ENCODE measurements around the gene FGD5. TPM values are rescaled to one million over a fixed set of nuclear protein-coding genes. Genes with fewer than 3 reads are reported as not detected.

FGD5 gene
- total and polyA plus RNA-seq, 8 donors, result 1.2 to 34.1 (median 9.0) TPM

GRCh38 chr3:14890476-14890875, 71.7 kb downstream of the FGD5 start:
- intact Hi-C loops (cut with DNase I; ENCODE audit: low total_unique reads), result no loop called here
- peaks cover 0 to 10% (median 4%) of the 10 kb centered on the region in 4 donors for H3K4me1 ChIP-seq
- no peak overlapping the region for H3K27ac ChIP-seq
- WGBS, 5 donors, result 65 to 80% (median 67%) methylated on average over 5 of the region's 5 CpGs
- H3K9me3 ChIP-seq, result no peaks in the 10 kb centered on the region
- no peak for DNase-seq
- H3K36me3 ChIP-seq, result no peaks in the 10 kb centered on the region
- H3K4me3 ChIP-seq, result no peak overlapping the region
- TF ChIP-seq EP300 (IDR thresholded peaks at IDR 0.05), result no peak
- TF ChIP-seq, protein P1, sequence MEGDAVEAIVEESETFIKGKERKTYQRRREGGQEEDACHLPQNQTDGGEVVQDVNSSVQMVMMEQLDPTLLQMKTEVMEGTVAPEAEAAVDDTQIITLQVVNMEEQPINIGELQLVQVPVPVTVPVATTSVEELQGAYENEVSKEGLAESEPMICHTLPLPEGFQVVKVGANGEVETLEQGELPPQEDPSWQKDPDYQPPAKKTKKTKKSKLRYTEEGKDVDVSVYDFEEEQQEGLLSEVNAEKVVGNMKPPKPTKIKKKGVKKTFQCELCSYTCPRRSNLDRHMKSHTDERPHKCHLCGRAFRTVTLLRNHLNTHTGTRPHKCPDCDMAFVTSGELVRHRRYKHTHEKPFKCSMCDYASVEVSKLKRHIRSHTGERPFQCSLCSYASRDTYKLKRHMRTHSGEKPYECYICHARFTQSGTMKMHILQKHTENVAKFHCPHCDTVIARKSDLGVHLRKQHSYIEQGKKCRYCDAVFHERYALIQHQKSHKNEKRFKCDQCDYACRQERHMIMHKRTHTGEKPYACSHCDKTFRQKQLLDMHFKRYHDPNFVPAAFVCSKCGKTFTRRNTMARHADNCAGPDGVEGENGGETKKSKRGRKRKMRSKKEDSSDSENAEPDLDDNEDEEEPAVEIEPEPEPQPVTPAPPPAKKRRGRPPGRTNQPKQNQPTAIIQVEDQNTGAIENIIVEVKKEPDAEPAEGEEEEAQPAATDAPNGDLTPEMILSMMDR (IDR thresholded peaks at IDR 0.05), result no peak
- TF ChIP-seq POLR2AphosphoS5 (IDR thresholded peaks at IDR 0.05), result no peak
- no peak for TF ChIP-seq POLR2A (IDR thresholded peaks at IDR 0.05)
- no peaks in the 10 kb centered on the region for H3K27me3 ChIP-seq

DNA sequence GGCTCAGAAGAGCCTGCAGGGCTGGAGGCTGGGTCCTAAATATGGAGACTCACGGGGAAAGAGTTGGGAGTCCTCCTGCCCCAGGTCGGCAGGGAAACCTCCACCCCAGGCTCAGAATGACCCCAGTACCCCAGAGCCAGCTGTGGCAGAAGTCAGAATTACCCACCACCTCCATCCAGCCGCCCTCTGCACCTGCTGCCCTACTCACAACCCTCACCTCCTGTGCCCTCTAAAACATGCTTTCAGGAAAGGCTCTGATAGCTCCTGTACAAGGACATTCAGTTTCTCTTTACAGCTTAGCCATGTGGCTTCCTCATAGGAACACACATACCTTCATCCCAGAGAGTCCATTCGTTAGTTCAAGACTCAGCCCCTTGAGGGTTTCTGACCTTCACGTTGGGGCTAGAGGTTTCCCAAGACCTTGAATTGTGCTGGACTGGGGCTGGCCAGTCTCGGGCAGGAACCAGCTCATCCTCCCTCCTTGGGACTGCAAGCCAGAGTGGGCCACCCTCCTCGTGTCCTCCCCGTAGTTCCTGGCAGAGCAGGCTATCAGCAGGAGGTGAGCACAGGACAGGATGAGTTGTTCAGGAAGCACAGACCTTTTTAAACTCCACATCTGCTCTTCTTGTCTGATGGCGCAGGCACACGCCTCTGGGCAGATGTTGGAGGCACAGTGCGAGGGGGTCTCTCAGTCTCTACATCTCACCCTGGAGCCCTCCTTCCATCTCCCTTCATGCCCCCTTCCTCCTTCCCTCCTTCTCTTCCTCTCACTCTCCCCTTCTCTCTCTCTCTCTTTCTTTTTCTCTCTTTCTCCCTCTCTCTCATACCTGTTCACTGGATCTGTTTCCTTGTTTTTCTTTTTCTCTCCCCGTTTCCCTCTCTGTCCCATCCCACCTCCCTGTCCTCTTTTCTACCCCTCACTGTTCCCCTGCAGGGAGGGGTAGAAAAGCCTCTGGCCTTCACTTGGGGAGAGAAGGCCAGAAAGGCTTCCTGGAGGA, 72.7 kb downstream of the FGD5 start:
- WGBS, 5 donors, result 77 to 83% (median 77%) methylated on average over 9 to 12 of the region's 12 CpGs
- no peak for DNase-seq
- TF ChIP-seq POLR2A (IDR thresholded peaks at IDR 0.05) (no peak), EP300 (IDR thresholded peaks at IDR 0.05) (no peak), POLR2AphosphoS5 (IDR thresholded peaks at IDR 0.05) (no peak)
- TF ChIP-seq, protein P1 (IDR thresholded peaks at IDR 0.05), result no peak
- H3K4me3 ChIP-seq, result no peak overlapping the region
- H3K4me1 ChIP-seq, result peaks cover 0 to 6% (median 0%) of the 10 kb centered on the region in 4 donors
- H3K36me3 ChIP-seq, result no peaks in the 10 kb centered on the region
- H3K27me3 ChIP-seq, result no peaks in the 10 kb centered on the region
- intact Hi-C loops (cut with DNase I; ENCODE audit: low total_unique reads), result no loop called here
- H3K27ac ChIP-seq, result peak overlapping the region in 1 of 5 donors; percentile 4
- H3K9me3 ChIP-seq, result no peaks in the 10 kb centered on the region

GRCh38 chr3:14892226-14892625, 73.5 kb downstream of the FGD5 start:
- no peak for DNase-seq
- WGBS, 5 donors, result 93 to 95% (median 94%) methylated on average over 10 to 11 of the region's 11 CpGs
- intact Hi-C loops (cut with DNase I; ENCODE audit: low total_unique reads), result no loop called here
- no peak overlapping the region for H3K4me3 ChIP-seq
- peaks cover 0 to 6% (median 0%) of the 10 kb centered on the region in 4 donors for H3K4me1 ChIP-seq
- no peak overlapping the region for H3K27ac ChIP-seq
- TF ChIP-seq EP300 (IDR thresholded peaks at IDR 0.05) (no peak), POLR2A (IDR thresholded peaks at IDR 0.05) (no peak)
- no peaks in the 10 kb centered on the region for H3K27me3 ChIP-seq
- H3K36me3 ChIP-seq, result peaks cover 0 to under 1% (median 0%) of the 10 kb centered on the region in 4 donors
- no peaks in the 10 kb centered on the region for H3K9me3 ChIP-seq

GRCh38 chr3:14894085-14894484, 75.3 kb downstream of the FGD5 start:
- DNase-seq, result no peak
- intact Hi-C loops (cut with DNase I; ENCODE audit: low total_unique reads), result no loop called here
- 88 to 99% (median 91%) methylated on average over 2 of the region's 2 CpGs for WGBS, 5 donors
- H3K27ac ChIP-seq, result no peak overlapping the region
- H3K36me3 ChIP-seq, result peaks cover 0 to 10% (median 3%) of the 10 kb centered on the region in 4 donors
- H3K4me3 ChIP-seq, result no peak overlapping the region
- no peak for TF ChIP-seq POLR2A (IDR thresholded peaks at IDR 0.05)
- TF ChIP-seq EP300 (IDR thresholded peaks at IDR 0.05), result no peak
- TF ChIP-seq, protein P1 (IDR thresholded peaks at IDR 0.05), result no peak
- no peak for TF ChIP-seq POLR2AphosphoS5 (IDR thresholded peaks at IDR 0.05)
- peaks cover 0 to 6% (median 0%) of the 10 kb centered on the region in 4 donors for H3K4me1 ChIP-seq
- H3K9me3 ChIP-seq, result no peaks in the 10 kb centered on the region
- H3K27me3 ChIP-seq, result no peaks in the 10 kb centered on the region

Measured in stomach (tissue), 9 donors.